T-cell (primary cell): ENCODE results near the gene IP6K1. TPM values are rescaled to one million over a fixed set of nuclear protein-coding genes. Genes with fewer than 3 reads are reported as not detected.
A peak's percentile ranks its signal among the peaks of the same experiment; 100 is the strongest.
"Not testable (repeated sequence)": the region's sequence is repeated elsewhere in the genome, so short reads cannot be mapped to it uniquely, and the experiment has no call there.

Experiments
- ATAC-seq, 4 experiments: fragments of 200-7000 bp in 3 of 4; fragments of 150-1000 bp in 1 of 4; cut with Tn5 transposase; replicated peaks in 1 of 4; 1 replicate in 3 of 4; 2 replicates in 1 of 4; pipeline ENCODE4 v1.10.0; 2021; ENCODE audit warnings: moderate library complexity in 3 of 4, mild to moderate bottlenecking in 2 of 4, moderate number of reproducible peaks in 1 of 4
- CTCF ChIA-PET, 2 donors: fragments of 300-600 bp; sonication (Branson Sonifier 250); formaldehyde crosslinking; loops; one replicate each; lab custom pipeline; 2022; ENCODE audit warnings: antibody characterized with exemption in 2 of 2; lab: Charles Lee
- POLR2A ChIA-PET, 2 donors: fragments of 300-600 bp; sonication (Branson Sonifier 250); formaldehyde crosslinking; loops; one replicate each; lab custom pipeline; 2022; ENCODE audit warnings: antibody characterized with exemption in 2 of 2; lab: Charles Lee
- DNase-seq, 35 experiments: peaks; one replicate each; pipeline versions ENCODE4 v3.0.0 to v3.0.0-alpha.2; 2013 to 2023
- H3K27ac ChIP-seq: one replicate; pipeline ENCODE4 v1.5.1; 2013; ENCODE audit warnings: low read length
- H3K27me3 ChIP-seq, 2 experiments: replicated peaks in 1 of 2; 1 replicate in 1 of 2; 2 replicates in 1 of 2; pipeline versions ENCODE4 v1.6.1 to v1.7.0; 2013; ENCODE audit warnings: low read length in 1 of 2, mixed read lengths in 1 of 2; ENCODE audit not compliant: control insufficient read depth in 2 of 2, insufficient read depth in 2 of 2; ENCODE audit errors: extremely low read depth in 1 of 2
- H3K36me3 ChIP-seq, 2 donors: 1 replicate in 1 of 2; 2 replicates in 1 of 2; pipeline versions ENCODE4 v1.6.1 to v1.7.0; 2013; ENCODE audit warnings: low read length in 1 of 2; ENCODE audit not compliant: control insufficient read depth in 2 of 2, insufficient read depth in 1 of 2; ENCODE audit errors: extremely low read depth in 1 of 2
- H3K4me1 ChIP-seq, 2 experiments: 1 replicate in 1 of 2; 2 replicates in 1 of 2; pipeline versions ENCODE4 v1.6.1 to v1.7.0; 2013; ENCODE audit warnings: low read length in 2 of 2, mixed read lengths in 1 of 2; ENCODE audit not compliant: insufficient read depth in 2 of 2, control insufficient read depth in 1 of 2; ENCODE audit errors: extremely low read depth in 1 of 2
- H3K4me3 ChIP-seq, 2 donors: 1 replicate in 1 of 2; 2 replicates in 1 of 2; pipeline versions ENCODE4 v1.5.1 to v1.7.0; 2013; ENCODE audit warnings: mild to moderate bottlenecking in 2 of 2, low read length in 1 of 2, moderate library complexity in 1 of 2; ENCODE audit not compliant: control insufficient read depth in 1 of 2; ENCODE audit errors: extremely low read depth in 1 of 2
- H3K9me3 ChIP-seq: 2 replicates; pipeline ENCODE4 v1.7.0; 2013
- H3K27ac Mint-ChIP-seq, 2 donors: one replicate each; pipeline ENCODE4 v1.8.0; 2020 to 2021; ENCODE audit warnings: mild to moderate bottlenecking in 2 of 2, mixed read lengths in 2 of 2
- H3K27me3 Mint-ChIP-seq, 2 donors: one replicate each; pipeline ENCODE4 v1.8.0; 2021 to 2022; ENCODE audit warnings: mixed read lengths in 2 of 2
- H3K36me3 Mint-ChIP-seq: one replicate; pipeline ENCODE4 v1.8.0; 2021; ENCODE audit warnings: mixed read lengths
- H3K4me1 Mint-ChIP-seq, 3 donors: one replicate each; pipeline ENCODE4 v1.8.0; 2020 to 2022; ENCODE audit warnings: mixed read lengths in 3 of 3, mild to moderate bottlenecking in 1 of 3
- H3K4me3 Mint-ChIP-seq, 3 donors: one replicate each; pipeline ENCODE4 v1.8.0; 2020 to 2022; ENCODE audit warnings: mild to moderate bottlenecking in 3 of 3, mixed read lengths in 3 of 3, moderate library complexity in 3 of 3
- H3K9me3 Mint-ChIP-seq, 3 donors: one replicate each; pipeline ENCODE4 v1.8.0; 2020 to 2022; ENCODE audit warnings: mixed read lengths in 3 of 3
- WGBS: methylation state at CpG from one replicate; pipeline ENCODE4 v1.1.5; 2013; ENCODE audit warnings: missing lambda C conversion rate; ENCODE audit not compliant: insufficient coverage; 5-methylcytosine and 5-hydroxymethylcytosine counted together
- total RNA-seq, 35 experiments: library from RNA in 6 of 35; stranded (reverse) in 6 of 35; fragments of 120-200 nt in 1 of 35; gene quantifications; one replicate each; pipeline versions ENCODE4 v1.2.1 to v1.2.4 and lab custom pipeline; 2013 to 2026

Gene IP6K1
- total RNA-seq, 5 donors from 2014 or later (not counting 1 experiment from before 2014, with no cell fraction given) = 31.6 to 62.2 (median 57.0) TPM

DNA sequence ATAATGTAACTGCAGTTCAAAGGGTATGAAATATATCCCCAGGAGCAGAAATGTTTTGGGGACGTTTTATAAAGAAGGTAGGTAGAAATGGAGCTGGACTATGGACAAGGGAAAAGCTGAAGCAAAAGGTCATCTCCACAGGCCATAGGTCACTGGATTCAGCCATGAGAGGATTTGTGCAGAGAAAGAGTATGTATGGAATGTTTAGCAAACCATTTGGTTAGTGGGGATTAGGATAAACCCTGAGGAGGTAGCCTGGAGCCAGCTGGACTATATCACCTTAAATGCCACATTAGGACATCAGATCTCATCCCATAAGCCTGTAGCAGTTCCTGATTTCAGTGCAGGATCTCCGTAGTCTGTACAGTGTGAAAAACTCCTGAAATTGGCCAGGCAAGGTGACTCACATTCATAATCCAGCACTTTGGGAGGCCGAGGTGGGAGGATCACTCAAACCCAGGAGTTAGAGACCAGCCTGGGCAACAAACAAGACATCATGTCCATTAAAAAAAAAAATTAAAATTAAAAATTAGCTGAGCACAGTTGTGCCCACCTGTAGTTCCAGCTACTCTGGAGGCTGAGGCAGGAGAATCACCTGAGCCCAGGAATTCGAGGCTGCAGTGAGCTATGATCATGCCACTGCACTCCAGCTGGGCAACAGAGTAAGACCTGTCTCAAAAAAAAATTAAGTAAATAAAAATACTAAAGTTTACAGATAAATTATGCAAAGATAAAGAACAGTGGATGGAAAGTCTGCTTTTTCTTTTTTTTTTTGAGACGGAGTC is 4.7 kb downstream of the IP6K1 start:
- H3K27me3 Mint-ChIP-seq = no peaks in the 10 kb centered on the region
- H3K27ac ChIP-seq = no peak overlapping the region
- H3K36me3 ChIP-seq = peaks cover 2 to 22% of the 10 kb centered on the region in 2 donors
- ChIA-PET POLR2A (interaction anchor here (0.6 to 0.9 kb wide), 2 partner anchors 50 to 985 kb away, joined by 3 to 5 read pairs; no protein-coding TSS in a partner anchor), CTCF (interaction anchor here in 1 of 2 donors (0.5 to 0.6 kb wide), 2 partner anchors 152 to 1232 kb away, joined by 4 to 5 read pairs; no protein-coding TSS in a partner anchor)
- H3K27me3 ChIP-seq = no peaks in the 10 kb centered on the region
- peaks cover 12 to 48% of the 10 kb centered on the region in 2 experiments for H3K4me1 ChIP-seq
- WGBS = 100% methylated on average over 3 of the region's 5 CpGs
- peaks cover 25% of the 10 kb centered on the region for H3K36me3 Mint-ChIP-seq
- H3K4me3 Mint-ChIP-seq = no peak overlapping the region
- DNase-seq (no peak), ATAC-seq (no peak)
- peaks cover 48 to 58% (median 56%) of the 10 kb centered on the region in 3 donors for H3K4me1 Mint-ChIP-seq
- H3K27ac Mint-ChIP-seq = peak overlapping the region in 1 of 2 donors; percentile 71
- no peaks in the 10 kb centered on the region for H3K9me3 ChIP-seq
- no peak overlapping the region for H3K4me3 ChIP-seq
- no peaks in the 10 kb centered on the region for H3K9me3 Mint-ChIP-seq

DNA sequence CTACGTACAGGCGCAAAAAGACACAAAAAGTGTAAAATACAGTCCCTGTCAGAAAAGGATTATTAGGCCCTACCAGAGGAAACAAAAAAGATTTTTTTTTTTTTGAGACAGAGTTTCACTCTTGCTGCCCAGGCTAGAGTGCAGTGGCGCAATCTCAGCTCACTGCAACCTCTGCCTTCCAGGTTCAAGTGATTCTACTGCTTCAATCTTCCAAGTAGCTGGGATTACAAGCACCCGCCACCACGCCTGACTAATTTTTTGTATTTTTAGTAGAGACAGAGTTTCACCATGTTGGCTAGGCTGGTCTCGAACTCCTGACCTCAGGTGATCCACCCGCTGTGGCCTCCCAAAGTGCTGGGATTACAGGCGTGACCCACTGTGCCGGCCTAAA is 5.4 kb downstream of the IP6K1 start:
- H3K4me3 ChIP-seq, H3K9me3 ChIP-seq, H3K27ac ChIP-seq, ATAC-seq, CTCF ChIA-PET, POLR2A ChIA-PET, H3K27ac Mint-ChIP-seq, DNase-seq, H3K27me3 ChIP-seq, H3K4me3 Mint-ChIP-seq, H3K27me3 Mint-ChIP-seq, H3K9me3 Mint-ChIP-seq: not testable (repeated sequence)
- 94% methylated on average over 3 of the region's 9 CpGs for WGBS
- H3K36me3 ChIP-seq = peaks cover 6 to 24% of the 10 kb centered on the region in 2 donors
- peaks cover 27% of the 10 kb centered on the region for H3K36me3 Mint-ChIP-seq
- peaks cover 12 to 47% of the 10 kb centered on the region in 2 experiments for H3K4me1 ChIP-seq
- H3K4me1 Mint-ChIP-seq = peaks cover 48 to 58% (median 57%) of the 10 kb centered on the region in 3 donors

DNA sequence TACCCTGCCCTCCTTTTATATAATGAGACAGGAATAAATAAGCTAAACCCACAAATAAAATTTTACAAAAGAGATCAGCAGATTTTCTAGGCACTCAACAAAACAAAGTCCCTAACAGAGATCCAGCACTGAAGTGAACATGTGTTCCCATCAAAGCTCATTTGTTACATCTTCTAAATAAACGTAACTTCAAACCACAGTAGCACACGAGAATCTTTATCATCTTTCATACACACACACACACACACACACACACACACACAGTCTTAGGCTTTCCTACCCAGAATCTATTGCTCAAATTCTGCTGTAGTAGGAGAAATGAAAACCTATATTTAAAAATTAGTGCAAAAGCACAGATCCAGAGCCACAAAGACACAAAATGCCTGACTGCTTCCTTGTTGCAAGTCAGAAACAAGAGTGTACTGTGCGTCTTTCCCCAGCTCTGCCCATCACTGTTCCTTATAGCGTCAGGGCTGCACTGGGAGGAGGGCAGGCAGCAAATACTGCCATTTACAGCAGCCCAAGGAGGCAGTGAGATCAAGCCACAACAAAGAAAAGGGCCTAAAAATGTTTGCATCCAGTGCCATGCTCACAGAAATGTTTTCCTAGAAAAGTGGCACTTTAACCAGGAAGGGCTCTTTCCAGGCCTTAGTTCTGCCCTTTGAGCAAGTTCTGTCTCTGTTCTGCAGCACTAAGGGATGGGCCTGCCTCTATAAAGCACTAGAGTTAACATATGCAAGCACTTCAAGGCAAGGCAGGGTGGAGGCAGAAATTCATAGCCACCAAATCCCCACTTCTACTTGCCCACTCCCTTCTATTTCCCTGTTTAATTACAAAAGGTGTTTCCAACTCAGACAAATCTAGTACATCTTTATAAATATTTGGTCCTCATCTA is 6.0 kb downstream of the IP6K1 start:
- ChIA-PET POLR2A (interaction anchor here in 1 of 2 donors (0.6 to 0.7 kb wide), 3 partner anchors 35 to 535 kb away, joined by 3 to 4 read pairs (median 3); no protein-coding TSS in a partner anchor), CTCF (interaction anchor here in 1 of 2 donors (0.6 kb wide), 1 partner anchor 56 kb away, joined by 4 read pairs; no protein-coding TSS in a partner anchor)
- Histone ChIP-seq H3K27me3 (no peaks in the 10 kb centered on the region), H3K9me3 (no peaks in the 10 kb centered on the region), H3K36me3 (peaks cover 6 to 29% of the 10 kb centered on the region in 2 donors), H3K4me3 (no peak overlapping the region), H3K27ac (no peak overlapping the region), H3K4me1 (peaks cover 10 to 41% of the 10 kb centered on the region in 2 experiments)
- Mint-ChIP-seq H3K9me3 (no peaks in the 10 kb centered on the region), H3K27ac (peak overlapping the region in 1 of 2 donors; percentile 17), H3K36me3 (peaks cover 28% of the 10 kb centered on the region), H3K27me3 (no peaks in the 10 kb centered on the region), H3K4me3 (peak overlapping the region; percentile 17 to 41 (median 28)), H3K4me1 (peaks cover 46 to 57% (median 53%) of the 10 kb centered on the region in 3 donors)
- ATAC-seq (no peak), DNase-seq (no peak)
- WGBS = 81% methylated on average over 2 of the region's 4 CpGs

DNA sequence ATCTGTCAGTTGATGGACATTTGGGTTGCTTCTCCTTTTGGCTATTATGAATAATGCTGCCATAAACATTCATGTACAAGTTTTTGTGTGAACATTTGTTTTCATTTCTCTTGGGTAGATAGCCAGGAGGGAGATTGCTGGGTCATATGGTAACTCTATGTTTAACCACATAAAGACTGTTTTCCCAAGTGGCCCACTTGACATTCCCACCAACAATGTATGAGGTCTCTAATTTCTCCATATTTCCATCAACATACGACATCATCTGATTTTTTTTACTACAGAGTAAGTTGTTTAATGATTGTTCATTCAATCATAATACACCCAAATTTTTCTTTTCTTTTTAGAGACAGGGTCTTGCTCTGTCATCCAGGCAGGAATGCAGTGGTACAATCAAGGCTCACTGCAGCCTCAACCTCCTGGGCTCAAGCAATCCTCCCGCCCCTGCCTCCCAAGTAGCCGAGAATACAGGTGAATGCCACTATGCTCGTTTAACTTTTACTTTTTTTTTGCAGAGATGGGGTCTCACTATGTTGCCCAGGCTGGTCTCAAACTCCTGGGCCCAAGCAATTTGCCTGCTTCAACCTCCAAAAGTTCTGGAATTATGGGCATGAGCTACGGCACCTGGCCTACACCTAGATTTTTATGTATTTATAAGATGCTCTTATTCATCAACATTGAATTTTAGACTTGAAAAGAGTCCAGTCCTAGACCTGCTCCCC is 6.8 kb downstream of the IP6K1 start:
- POLR2A ChIA-PET = interaction anchor here in 1 of 2 donors (0.6 to 0.7 kb wide), 4 partner anchors 36 to 1689 kb away, joined by 3 to 4 read pairs (median 3); no protein-coding TSS in a partner anchor
- CTCF ChIA-PET = interaction anchor here (0.6 kb wide), 2 partner anchors 57 to 331 kb away, joined by 3 to 4 read pairs; no protein-coding TSS in a partner anchor
- peaks cover 25% of the 10 kb centered on the region for H3K36me3 Mint-ChIP-seq

DNA sequence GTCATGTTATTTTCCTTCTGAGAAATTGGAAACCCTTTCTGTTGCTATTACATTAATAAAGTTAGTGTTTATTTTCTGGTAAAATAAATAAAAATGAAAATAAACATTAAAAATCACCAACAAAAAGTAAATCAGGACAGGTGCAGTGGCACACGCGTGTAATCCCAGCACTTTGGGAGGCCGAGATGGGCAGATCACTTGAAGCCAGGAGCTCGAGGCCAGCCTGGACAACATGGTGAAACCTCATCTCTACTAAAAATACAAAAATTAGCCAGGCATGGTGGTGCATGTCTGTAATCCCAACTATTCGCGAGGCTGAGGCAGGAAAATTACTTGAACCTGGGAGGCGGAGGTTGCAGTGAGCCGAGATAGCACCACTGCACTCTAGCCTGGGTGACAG is 10.2 kb downstream of the IP6K1 start:
- peaks cover 6 to 21% of the 10 kb centered on the region in 2 donors for H3K36me3 ChIP-seq
- POLR2A ChIA-PET, H3K27me3 Mint-ChIP-seq, H3K27me3 ChIP-seq, H3K27ac ChIP-seq, ATAC-seq, H3K9me3 Mint-ChIP-seq, H3K4me3 Mint-ChIP-seq, H3K4me1 ChIP-seq, H3K27ac Mint-ChIP-seq, H3K4me3 ChIP-seq, H3K9me3 ChIP-seq, CTCF ChIA-PET: not testable (repeated sequence)
- Mint-ChIP-seq H3K4me1 (peaks cover 43 to 53% (median 51%) of the 10 kb centered on the region in 3 donors), H3K36me3 (peaks cover 17% of the 10 kb centered on the region)
- peak in 1 of 35 experiments; percentile 2 for DNase-seq
- WGBS = 96% methylated on average over 4 of the region's 8 CpGs

More for the DNA sequence above, 6.8 kb downstream of the IP6K1 start:
- H3K27me3 Mint-ChIP-seq = no peaks in the 10 kb centered on the region
- peaks cover 47 to 58% (median 53%) of the 10 kb centered on the region in 3 donors for H3K4me1 Mint-ChIP-seq
- Histone ChIP-seq H3K4me3 (no peak overlapping the region), H3K27ac (no peak overlapping the region), H3K27me3 (no peaks in the 10 kb centered on the region), H3K36me3 (peaks cover 6 to 33% of the 10 kb centered on the region in 2 donors), H3K4me1 (peaks cover 6 to 33% of the 10 kb centered on the region in 2 experiments), H3K9me3 (no peaks in the 10 kb centered on the region)
- 100% methylated on average over 1 of the region's 5 CpGs for WGBS
- peak overlapping the region in 1 of 3 donors; percentile 41 for H3K4me3 Mint-ChIP-seq
- peak overlapping the region in 1 of 2 donors; percentile 17 for H3K27ac Mint-ChIP-seq
- DNase-seq = no peak
- no peak for ATAC-seq
- H3K9me3 Mint-ChIP-seq = no peaks in the 10 kb centered on the region
